IMR-90 (cell line): ENCODE measurements around the gene EFHC1. TPM values are rescaled to one million over a fixed set of nuclear protein-coding genes. Genes with fewer than 3 reads are reported as not detected.

Experiments
- ATAC-seq: fragments of 200-7000 bp; cut with Tn5 transposase; 2 replicates; pipeline ENCODE4 v1.9.1; 2020; ENCODE audit warnings: low read depth, mild to moderate bottlenecking, moderate library complexity
- BruUV-seq: library from RNA; stranded (reverse); fragments of 400-500 nt; replicated peaks from 2 replicates; lab custom pipeline; 2021; lab: Mats Ljungman, UMichigan
- CTCF ChIA-PET: fragments of 300-600 bp; formaldehyde crosslinking; extraction: SDS; loops from one replicate; lab custom pipeline; 2021; ENCODE audit warnings: antibody characterized with exemption; lab: Yijun Ruan, JAX
- POLR2A ChIA-PET: fragments of 300-600 bp; sonication (Branson Sonifier 250); formaldehyde crosslinking; loops from one replicate; lab custom pipeline; 2022; ENCODE audit warnings: antibody characterized with exemption; ENCODE audit not compliant: unreplicated experiment; lab: Charles Lee
- DNase-seq: peaks from one replicate; pipeline ENCODE4 v3.0.0; 2013
- H2AFZ ChIP-seq: replicated peaks from 2 replicates; pipeline ENCODE3; 2013; ENCODE audit warnings: low read length, mild to moderate bottlenecking; ENCODE audit not compliant: poor library complexity
- H2AK5ac ChIP-seq: 2 replicates; pipeline ENCODE4 v1.6.1; 2013; ENCODE audit warnings: low read depth, low read length, inconsistent platforms
- H2AK9ac ChIP-seq: replicated peaks from 2 replicates; pipeline ENCODE3; 2013; ENCODE audit warnings: mild to moderate bottlenecking, low read depth, low read length, moderate library complexity; ENCODE audit not compliant: poor library complexity
- H2BK120ac ChIP-seq: 2 replicates; pipeline ENCODE4 v1.6.1; 2013; ENCODE audit warnings: low read depth, low read length, inconsistent platforms
- H2BK15ac ChIP-seq: 3 replicates; pipeline ENCODE4 v1.6.1; 2013; ENCODE audit warnings: low read depth, low read length, inconsistent platforms
- H2BK20ac ChIP-seq: 2 replicates; pipeline ENCODE4 v1.6.1; 2013; ENCODE audit warnings: low read depth, mild to moderate bottlenecking, inconsistent platforms, low read length, moderate library complexity
- H2BK5ac ChIP-seq: 2 replicates; pipeline ENCODE4 v1.6.1; 2013; ENCODE audit warnings: mild to moderate bottlenecking, low read depth, low read length, inconsistent platforms; ENCODE audit not compliant: poor library complexity, severe bottlenecking
- H3K14ac ChIP-seq: replicated peaks from 2 replicates; pipeline ENCODE4 v1.6.1; 2013; ENCODE audit warnings: low read depth, low read length, inconsistent platforms
- H3K18ac ChIP-seq: 2 replicates; pipeline ENCODE4 v1.6.1; 2013; ENCODE audit warnings: low read depth, low read length, control low read depth
- H3K23ac ChIP-seq: 2 replicates; pipeline ENCODE4 v1.6.1; 2013; ENCODE audit warnings: low read depth, low read length, inconsistent platforms
- H3K27ac ChIP-seq: 2 replicates; pipeline ENCODE4 v1.5.1; 2013; ENCODE audit warnings: mild to moderate bottlenecking, control low read depth, low read length; ENCODE audit not compliant: insufficient read depth
- H3K27me3 ChIP-seq: 2 replicates; pipeline ENCODE4 v1.6.1; 2013; ENCODE audit warnings: low read length; ENCODE audit not compliant: control insufficient read depth, insufficient read depth
- H3K36me3 ChIP-seq: 2 replicates; pipeline ENCODE4 v1.6.1; 2013; ENCODE audit warnings: low read length, mixed read lengths; ENCODE audit not compliant: control insufficient read depth, insufficient read depth
- H3K4ac ChIP-seq: 2 replicates; pipeline ENCODE4 v1.6.1; 2013; ENCODE audit warnings: low read depth, low read length, inconsistent platforms
- H3K4me1 ChIP-seq: 2 replicates; pipeline ENCODE4 v1.6.1; 2013; ENCODE audit warnings: low read length, mixed read lengths; ENCODE audit not compliant: control insufficient read depth, insufficient read depth
- H3K4me2 ChIP-seq: 2 replicates; pipeline ENCODE4 v1.6.1; 2013; ENCODE audit warnings: low read depth, mild to moderate bottlenecking, control low read depth, low read length, moderate library complexity
- H3K4me3 ChIP-seq: 2 replicates; pipeline ENCODE4 v1.5.1; 2013; ENCODE audit warnings: low read depth, mild to moderate bottlenecking, control low read depth, low read length, moderate library complexity; ENCODE audit not compliant: insufficient read depth
- H3K56ac ChIP-seq: 2 replicates; pipeline ENCODE4 v1.6.1; 2013; ENCODE audit warnings: low read length, inconsistent platforms; ENCODE audit not compliant: insufficient read depth; ENCODE audit errors: extremely low read depth
- H3K79me1 ChIP-seq, 2 experiments: 2 replicates each; pipeline ENCODE4 v1.6.1; 2013; ENCODE audit warnings: low read length in 2 of 2, inconsistent platforms in 1 of 2, low read depth in 1 of 2
- H3K9ac ChIP-seq: 2 replicates; pipeline ENCODE4 v1.6.1; 2013; ENCODE audit warnings: low read depth, low read length, control low read depth
- H3K9me1 ChIP-seq: 2 replicates; pipeline ENCODE4 v1.6.1; 2013; ENCODE audit warnings: low read length, inconsistent platforms; ENCODE audit not compliant: insufficient read depth
- H3K9me3 ChIP-seq: 2 replicates; pipeline ENCODE4 v1.6.1; 2013; ENCODE audit warnings: low read length; ENCODE audit not compliant: control insufficient read depth, insufficient read depth
- H4K20me1 ChIP-seq: 2 replicates; pipeline ENCODE4 v1.6.1; 2013; ENCODE audit warnings: low read length, inconsistent platforms; ENCODE audit not compliant: insufficient read depth
- H4K5ac ChIP-seq: 2 replicates; pipeline ENCODE4 v1.6.1; 2013; ENCODE audit warnings: mild to moderate bottlenecking, low read depth, low read length, control low read depth
- H4K8ac ChIP-seq, 2 experiments: 2 replicates each; pipeline ENCODE4 v1.6.1; 2013; ENCODE audit warnings: low read depth in 2 of 2, low read length in 2 of 2, control low read depth in 1 of 2, inconsistent platforms in 1 of 2
- H4K91ac ChIP-seq: 2 replicates; pipeline ENCODE4 v1.6.1; 2013; ENCODE audit warnings: low read depth, low read length, inconsistent platforms; ENCODE audit not compliant: insufficient read depth
- BHLHE40 ChIP-seq: fragments of 150-350 bp; IDR thresholded peaks from 2 replicates; pipeline ENCODE4 v1.6.1; 2016; ENCODE audit warnings: mild to moderate bottlenecking, low read depth, low read length
- FOS ChIP-seq: fragments of 150-350 bp; IDR thresholded peaks from 2 replicates; pipeline ENCODE4 v1.6.1; 2016; ENCODE audit warnings: low read depth, low read length
- NFE2L2 ChIP-seq: fragments of 150-350 bp; IDR thresholded peaks from 2 replicates; pipeline ENCODE4 v1.6.1; 2016; ENCODE audit warnings: low read depth, mild to moderate bottlenecking, low read length
- POLR2A ChIP-seq: IDR thresholded peaks from 2 replicates; pipeline ENCODE4 v1.6.1; 2012; ENCODE audit warnings: mild to moderate bottlenecking, low read depth, low read length
- RCOR1 ChIP-seq: IDR thresholded peaks from 2 replicates; pipeline ENCODE4 v1.6.1; 2012; ENCODE audit warnings: mild to moderate bottlenecking, low read length, improper control_type of control experiment; ENCODE audit not compliant: insufficient replicate concordance
- RFX5 ChIP-seq: IDR thresholded peaks from 2 replicates; pipeline ENCODE4 v1.8.0; 2012; ENCODE audit warnings: low read depth, mild to moderate bottlenecking, low read length, moderate library complexity
- WGBS, 2 experiments: methylation state at CpG; one replicate each; pipeline versions ENCODE4 v1.1.5 to v1.1.7; 2013; ENCODE audit warnings: missing lambda C conversion rate in 2 of 2; ENCODE audit not compliant: insufficient read length in 1 of 2; ENCODE audit errors: extremely low coverage in 2 of 2; 5-methylcytosine and 5-hydroxymethylcytosine counted together
- dilution Hi-C: fragments of 300-500 bp; cut with HindIII; formaldehyde crosslinking; loops from one replicate; pipeline ENCODE4 v1.14.3; 2018; ENCODE audit warnings: low sequenced_read_pairs; ENCODE audit not compliant: unreplicated experiment
- in situ Hi-C: fragments of 300-500 bp; cut with MboI; formaldehyde crosslinking; loops from 3 replicates; pipeline ENCODE4 v1.14.3; 2019; ENCODE audit warnings: low sequenced_read_pairs, inconsistent platforms, mixed read lengths
- intact Hi-C: fragments of 100-400 bp; cut with micrococcal nuclease; formaldehyde crosslinking; loops from 2 replicates; pipeline ENCODE4 v1.10.0; 2022
- polyA plus RNA-seq, 3 experiments: library from polyadenylated mRNA; depleted of rRNA; stranded (reverse); fragments of >200 nt; gene quantifications; 2 replicates each; pipeline ENCODE4 v1.2.3, GENCODE V29; 2012; ENCODE audit warnings: low replicate concordance in 1 of 3
- total RNA-seq: library from RNA; depleted of rRNA; stranded (reverse); fragments of >200 nt; gene quantifications from 2 replicates; pipeline ENCODE4 v1.2.3, GENCODE V29; 2012
- TF ChIP-seq, protein P1 (sequence below): fragments of 150-350 bp; IDR thresholded peaks from 2 replicates; pipeline ENCODE4 v1.6.1; 2016; ENCODE audit warnings: low read depth, mild to moderate bottlenecking, low read length, moderate library complexity, borderline replicate concordance

The EFHC1 gene
- total and polyA plus RNA-seq, 2 of the 4 experiments (the other 2 are of a cell fraction): 14.0 to 23.0 TPM

DNA sequence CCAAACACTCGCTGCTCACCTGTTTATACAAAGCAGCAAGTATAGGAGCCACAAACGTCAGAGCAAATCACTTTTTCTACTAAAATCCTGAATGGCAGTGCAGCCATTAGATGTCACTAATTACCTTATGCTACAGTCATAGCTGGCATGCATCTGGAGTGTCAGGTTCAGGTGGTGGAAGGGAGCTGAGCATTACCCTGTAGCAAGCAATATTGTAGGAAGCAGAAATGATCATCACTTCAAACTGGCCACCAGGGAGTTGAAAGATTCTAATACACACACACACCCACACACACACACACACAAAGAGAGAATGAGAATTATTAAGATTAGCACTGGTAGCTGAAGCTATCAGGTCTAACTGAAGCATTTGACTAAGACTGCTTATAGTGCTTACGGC, 75.8 kb downstream of the EFHC1 start:
- H2BK5ac ChIP-seq: no peak overlapping the region
- no peak for DNase-seq
- no peak overlapping the region for H2AK5ac ChIP-seq
- H4K91ac ChIP-seq: no peak overlapping the region
- H3K18ac ChIP-seq: no peak overlapping the region
- CTCF ChIA-PET: interaction anchor here (0.6 kb wide), 1 partner anchor 119 kb away, joined by 3 read pairs; no protein-coding TSS in a partner anchor
- 0 out of 2 replicates have a peak, but pooled peaks cover 2% of the 10 kb centered on the region for H3K9me3 ChIP-seq
- H3K27ac ChIP-seq: no peak overlapping the region
- H4K5ac ChIP-seq: no peak overlapping the region
- no peak overlapping the region for H2BK120ac ChIP-seq
- H3K56ac ChIP-seq: no peak overlapping the region
- H3K4me1 ChIP-seq: peaks cover 16% of the 10 kb centered on the region
- H3K23ac ChIP-seq: no peak overlapping the region
- WGBS, 2 experiments: no CpG with 5 or more reads among the region's 3 CpGs
- no peak overlapping the region for H4K8ac ChIP-seq
- POLR2A ChIA-PET: no interaction called here
- dilution Hi-C loops (no loop called here), intact Hi-C loops (loop anchor here (5.0 to 10.0 kb wide), 2 partner anchors 74 to 1301 kb away; partner anchors contain the start of gene EFHC1), in situ Hi-C loops (no loop called here)
- no peak overlapping the region for H2AK9ac ChIP-seq
- H3K14ac ChIP-seq: no peak overlapping the region
- H3K27me3 ChIP-seq: no peaks in the 10 kb centered on the region
- no peaks in the 10 kb centered on the region for H4K20me1 ChIP-seq
- peaks cover 18% of the 10 kb centered on the region for H3K36me3 ChIP-seq
- H3K9ac ChIP-seq: no peak overlapping the region
- H3K79me1 ChIP-seq: peaks cover 12 to 40% of the 10 kb centered on the region in 2 experiments
- H3K4me2 ChIP-seq: no peak overlapping the region
- H2BK20ac ChIP-seq: no peak overlapping the region
- no peak overlapping the region for H2BK15ac ChIP-seq
- no peak overlapping the region for H3K4me3 ChIP-seq
- H3K4ac ChIP-seq: no peak overlapping the region
- BruUV-seq: no TSS peak
- peaks cover 28% of the 10 kb centered on the region for H3K9me1 ChIP-seq
- TF ChIP-seq RFX5 (no peak), FOS (no peak), BHLHE40 (no peak), NFE2L2 (no peak), RCOR1 (no peak), POLR2A (0 out of 2 replicates have a peak, but pooled peaks have one; percentile 14)
- TF ChIP-seq, protein P1, sequence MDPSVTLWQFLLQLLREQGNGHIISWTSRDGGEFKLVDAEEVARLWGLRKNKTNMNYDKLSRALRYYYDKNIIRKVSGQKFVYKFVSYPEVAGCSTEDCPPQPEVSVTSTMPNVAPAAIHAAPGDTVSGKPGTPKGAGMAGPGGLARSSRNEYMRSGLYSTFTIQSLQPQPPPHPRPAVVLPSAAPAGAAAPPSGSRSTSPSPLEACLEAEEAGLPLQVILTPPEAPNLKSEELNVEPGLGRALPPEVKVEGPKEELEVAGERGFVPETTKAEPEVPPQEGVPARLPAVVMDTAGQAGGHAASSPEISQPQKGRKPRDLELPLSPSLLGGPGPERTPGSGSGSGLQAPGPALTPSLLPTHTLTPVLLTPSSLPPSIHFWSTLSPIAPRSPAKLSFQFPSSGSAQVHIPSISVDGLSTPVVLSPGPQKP: no peak
- no peak overlapping the region for H2AFZ ChIP-seq
- ATAC-seq: no peak
